SK-N-SH (cell line): ENCODE measurements around the gene MAGEB2. TPM values are rescaled to one million over a fixed set of nuclear protein-coding genes. Genes with fewer than 3 reads are reported as not detected.

Source experiments
- CTCF ChIA-PET: fragments of 300-600, 350-600 bp; formaldehyde crosslinking; extraction: SDS; loops from one replicate; lab custom pipeline; 2021; lab: Yijun Ruan, JAX
- POLR2A ChIA-PET: fragments of 350-600 bp; sonication (Branson Sonifier 250); formaldehyde crosslinking; extraction: SDS; loops from one replicate; lab custom pipeline; 2020; ENCODE audit warnings: antibody characterized with exemption, inconsistent platforms; lab: Yijun Ruan, JAX
- DNase-seq: peaks from one replicate; pipeline ENCODE4 v3.0.0; 2012
- H2AFZ ChIP-seq: fragments of 200-600 bp; sonication (generic); 2 replicates; pipeline ENCODE4 v1.8.1; 2016; ENCODE audit warnings: antibody characterized with exemption, mild to moderate bottlenecking, low read depth
- H3F3A ChIP-seq: fragments of 200-600 bp; sonication (generic); replicated peaks from 2 replicates; pipeline ENCODE3; 2016; ENCODE audit warnings: antibody characterized with exemption, mild to moderate bottlenecking; ENCODE audit not compliant: insufficient read depth
- H3K27ac ChIP-seq, 2 experiments: fragments of 200-500 bp in 1 of 2; fragments of 200-600 bp in 1 of 2; sonication (Bioruptor generic) in 1 of 2; sonication (generic), shearing (Covaris generic) in 1 of 2; 2 replicates each; pipeline versions ENCODE4 v1.5.1 to v1.6.1; 2014 to 2016; ENCODE audit warnings: low read depth in 2 of 2, inconsistent platforms in 1 of 2, low read length in 1 of 2, mild to moderate bottlenecking in 1 of 2, mixed read lengths in 1 of 2
- H3K27me3 ChIP-seq: fragments of 200-600 bp; sonication (generic), shearing (Covaris generic); 2 replicates; pipeline ENCODE4 v1.6.1; 2016; ENCODE audit warnings: mixed run types; ENCODE audit not compliant: insufficient read depth
- H3K36me3 ChIP-seq, 2 experiments: fragments of 200-500 bp in 1 of 2; fragments of 200-600 bp in 1 of 2; sonication (Bioruptor generic) in 1 of 2; sonication (generic) in 1 of 2; replicated peaks in 1 of 2; 2 replicates each; pipeline versions ENCODE3 to v1.5.1; 2014 to 2016; ENCODE audit warnings: low read length in 1 of 2, mild to moderate bottlenecking in 1 of 2; ENCODE audit not compliant: insufficient read depth in 2 of 2, control insufficient read depth in 1 of 2
- H3K4me1 ChIP-seq, 2 experiments: fragments of 200-500 bp in 1 of 2; fragments of 200-600 bp in 1 of 2; sonication (Bioruptor generic) in 1 of 2; sonication (generic), shearing (Covaris generic) in 1 of 2; 2 replicates each; pipeline versions ENCODE4 v1.5.1 to v1.6.1; 2014 to 2016; ENCODE audit warnings: low read depth in 1 of 2, low read length in 1 of 2, mixed run types in 1 of 2; ENCODE audit not compliant: insufficient read depth in 2 of 2, control insufficient read depth in 1 of 2
- H3K4me2 ChIP-seq: fragments of 200-600 bp; sonication (generic), shearing (Covaris generic); 2 replicates; pipeline ENCODE4 v1.6.1; 2017; ENCODE audit warnings: mixed run types
- H3K4me3 ChIP-seq, 2 experiments: fragments of 200-500 bp in 1 of 2; fragments of 200-600 bp in 1 of 2; sonication (Bioruptor generic) in 1 of 2; sonication (generic), shearing (Covaris generic) in 1 of 2; 2 replicates each; pipeline versions ENCODE4 v1.5.1 to v1.8.1; 2014 to 2016; ENCODE audit warnings: low read depth in 2 of 2, inconsistent platforms in 1 of 2, low read length in 1 of 2, mild to moderate bottlenecking in 1 of 2, mixed read lengths in 1 of 2, moderate library complexity in 1 of 2
- H3K79me2 ChIP-seq: fragments of 200-600 bp; sonication (generic); 2 replicates; pipeline ENCODE4 v1.8.1; 2017; ENCODE audit warnings: mild to moderate bottlenecking; ENCODE audit not compliant: insufficient read depth
- H3K9ac ChIP-seq: fragments of 200-600 bp; sonication (generic); 2 replicates; pipeline ENCODE4 v1.6.1; 2017; ENCODE audit warnings: mixed run types
- H3K9me2 ChIP-seq: fragments of 200-600 bp; sonication (generic); 2 replicates; pipeline ENCODE4 v1.6.1; 2017; ENCODE audit warnings: mixed run types
- H3K9me3 ChIP-seq: fragments of 200-600 bp; sonication (generic); 2 replicates; pipeline ENCODE4 v1.6.1; 2017; ENCODE audit warnings: mixed run types, mild to moderate bottlenecking, moderate library complexity
- H4K20me1 ChIP-seq: fragments of 200-600 bp; sonication (generic); 2 replicates; pipeline ENCODE4 v1.6.1; 2017; ENCODE audit warnings: mild to moderate bottlenecking, mixed run types; ENCODE audit not compliant: insufficient read depth
- ELF1 ChIP-seq: IDR thresholded peaks from 2 replicates; pipeline ENCODE4 v1.4.0; 2012
- EP300 ChIP-seq, 2 experiments: IDR thresholded peaks; 2 replicates each; pipeline versions ENCODE4 v1.4.0 to v1.6.1; 2012; ENCODE audit warnings: borderline replicate concordance in 1 of 2, low read depth in 1 of 2, low read length in 1 of 2
- EZH2phosphoT487 ChIP-seq: fragments of 200-600 bp; sonication (generic); IDR thresholded peaks from 2 replicates; pipeline ENCODE4 v1.6.1; 2017; ENCODE audit warnings: low read depth, mixed run types, mild to moderate bottlenecking, antibody characterized with exemption, moderate library complexity, borderline replicate concordance
- FOSL2 ChIP-seq: IDR thresholded peaks from 2 replicates; pipeline ENCODE4 v1.4.0; 2012; ENCODE audit warnings: low read depth, mild to moderate bottlenecking, moderate library complexity, borderline replicate concordance
- GABPA ChIP-seq: IDR thresholded peaks from 2 replicates; pipeline ENCODE4 v1.4.0; 2012; ENCODE audit warnings: low read depth, mild to moderate bottlenecking
- JUND ChIP-seq: IDR thresholded peaks from 2 replicates; pipeline ENCODE4 v1.4.0; 2012
- MEF2A ChIP-seq: IDR thresholded peaks from 2 replicates; pipeline ENCODE4 v1.4.0; 2012; ENCODE audit warnings: low read depth, borderline replicate concordance
- NFIC ChIP-seq: IDR thresholded peaks from 2 replicates; pipeline ENCODE4 v1.4.0; 2012; ENCODE audit warnings: borderline replicate concordance
- NRF1 ChIP-seq: IDR thresholded peaks from 2 replicates; pipeline ENCODE4 v1.6.1; 2012; ENCODE audit warnings: low read depth, mild to moderate bottlenecking, low read length
- POLR2AphosphoS5 ChIP-seq: IDR thresholded peaks from 2 replicates; pipeline ENCODE4 v1.6.1; 2012; ENCODE audit warnings: low read depth, low read length
- RAD21 ChIP-seq: IDR thresholded peaks from 2 replicates; pipeline ENCODE4 v1.6.1; 2012; ENCODE audit warnings: mild to moderate bottlenecking, low read length
- SIN3A ChIP-seq: IDR thresholded peaks from 2 replicates; pipeline ENCODE4 v1.6.1; 2012; ENCODE audit warnings: low read depth, mild to moderate bottlenecking, low read length, moderate library complexity, borderline replicate concordance
- SMC3 ChIP-seq: IDR thresholded peaks from 2 replicates; pipeline ENCODE4 v1.6.1; 2012; ENCODE audit warnings: low read depth, low read length, improper control_type of control experiment
- TCF12 ChIP-seq: IDR thresholded peaks from 2 replicates; pipeline ENCODE4 v1.4.0; 2012
- USF1 ChIP-seq: IDR thresholded peaks from 2 replicates; pipeline ENCODE4 v1.4.0; 2012; ENCODE audit warnings: low read depth, borderline replicate concordance
- YY1 ChIP-seq: IDR thresholded peaks from 2 replicates; pipeline ENCODE4 v1.4.0; 2012; ENCODE audit warnings: low read depth, mild to moderate bottlenecking
- WGBS: methylation state at CpG from one replicate; pipeline ENCODE4 v1.1.6; 2017; ENCODE audit warnings: low lambda C conversion rate; 5-methylcytosine and 5-hydroxymethylcytosine counted together
- polyA plus RNA-seq, 3 experiments: library from polyadenylated mRNA; depleted of rRNA; stranded (reverse); fragments of >200 nt; gene quantifications; 2 replicates each; pipeline ENCODE4 v1.2.3, GENCODE V29; 2012
- TF ChIP-seq, protein P1 (sequence below): IDR thresholded peaks from 2 replicates; pipeline ENCODE4; 2012
- TF ChIP-seq, protein P2 (sequence below): IDR thresholded peaks from 2 replicates; pipeline ENCODE4 v1.4.0; 2012; ENCODE audit warnings: low read depth
- TF ChIP-seq, protein P3 (sequence below): fragments of 200-600 bp; sonication (generic); IDR thresholded peaks from 2 replicates; pipeline ENCODE4 v1.6.1; 2017; ENCODE audit warnings: antibody characterized with exemption, mild to moderate bottlenecking, moderate library complexity
- TF ChIP-seq, protein P4 (sequence below): fragments of 150-350 bp; IDR thresholded peaks from 2 replicates; pipeline ENCODE4 v1.6.1; 2017; ENCODE audit warnings: antibody characterized with exemption, low read length, low read depth, borderline replicate concordance

The MAGEB2 gene
- polyA plus RNA-seq, 1 of the 3 experiments (the other 2 are of a cell fraction) = 2.7 TPM

GRCh38 chrX:30228526-30228925, 13.2 kb downstream of the MAGEB2 start:
- H3K4me2 ChIP-seq = no peak overlapping the region
- no peaks in the 10 kb centered on the region for H3K36me3 ChIP-seq
- WGBS = 11% methylated on average over 1 of the region's 1 CpG
- no peaks in the 10 kb centered on the region for H3F3A ChIP-seq
- ChIA-PET CTCF (no interaction called here), POLR2A (no interaction called here)
- no peak overlapping the region for H3K9ac ChIP-seq
- no peaks in the 10 kb centered on the region; the same call in 1 of the 2 replicates for H3K27me3 ChIP-seq
- no peak overlapping the region for H3K27ac ChIP-seq
- H3K9me3 ChIP-seq = no peaks in the 10 kb centered on the region
- H3K4me1 ChIP-seq = no peaks in the 10 kb centered on the region
- no peak overlapping the region for H3K4me3 ChIP-seq
- H2AFZ ChIP-seq = no peak overlapping the region
- no peak for DNase-seq
- no peaks in the 10 kb centered on the region for H4K20me1 ChIP-seq
- no peak for TF ChIP-seq FOSL2
- TF ChIP-seq, protein P1, sequence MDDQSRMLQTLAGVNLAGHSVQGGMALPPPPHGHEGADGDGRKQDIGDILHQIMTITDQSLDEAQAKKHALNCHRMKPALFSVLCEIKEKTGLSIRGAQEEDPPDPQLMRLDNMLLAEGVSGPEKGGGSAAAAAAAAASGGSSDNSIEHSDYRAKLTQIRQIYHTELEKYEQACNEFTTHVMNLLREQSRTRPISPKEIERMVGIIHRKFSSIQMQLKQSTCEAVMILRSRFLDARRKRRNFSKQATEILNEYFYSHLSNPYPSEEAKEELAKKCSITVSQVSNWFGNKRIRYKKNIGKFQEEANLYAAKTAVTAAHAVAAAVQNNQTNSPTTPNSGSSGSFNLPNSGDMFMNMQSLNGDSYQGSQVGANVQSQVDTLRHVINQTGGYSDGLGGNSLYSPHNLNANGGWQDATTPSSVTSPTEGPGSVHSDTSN = no peak
- TF ChIP-seq NRF1 = no peak
- no peak for TF ChIP-seq SMC3
- TF ChIP-seq ELF1 = no peak
- no peak for TF ChIP-seq MEF2A
- TF ChIP-seq, protein P2, sequence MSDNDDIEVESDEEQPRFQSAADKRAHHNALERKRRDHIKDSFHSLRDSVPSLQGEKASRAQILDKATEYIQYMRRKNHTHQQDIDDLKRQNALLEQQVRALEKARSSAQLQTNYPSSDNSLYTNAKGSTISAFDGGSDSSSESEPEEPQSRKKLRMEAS = no peak
- TF ChIP-seq, protein P3, sequence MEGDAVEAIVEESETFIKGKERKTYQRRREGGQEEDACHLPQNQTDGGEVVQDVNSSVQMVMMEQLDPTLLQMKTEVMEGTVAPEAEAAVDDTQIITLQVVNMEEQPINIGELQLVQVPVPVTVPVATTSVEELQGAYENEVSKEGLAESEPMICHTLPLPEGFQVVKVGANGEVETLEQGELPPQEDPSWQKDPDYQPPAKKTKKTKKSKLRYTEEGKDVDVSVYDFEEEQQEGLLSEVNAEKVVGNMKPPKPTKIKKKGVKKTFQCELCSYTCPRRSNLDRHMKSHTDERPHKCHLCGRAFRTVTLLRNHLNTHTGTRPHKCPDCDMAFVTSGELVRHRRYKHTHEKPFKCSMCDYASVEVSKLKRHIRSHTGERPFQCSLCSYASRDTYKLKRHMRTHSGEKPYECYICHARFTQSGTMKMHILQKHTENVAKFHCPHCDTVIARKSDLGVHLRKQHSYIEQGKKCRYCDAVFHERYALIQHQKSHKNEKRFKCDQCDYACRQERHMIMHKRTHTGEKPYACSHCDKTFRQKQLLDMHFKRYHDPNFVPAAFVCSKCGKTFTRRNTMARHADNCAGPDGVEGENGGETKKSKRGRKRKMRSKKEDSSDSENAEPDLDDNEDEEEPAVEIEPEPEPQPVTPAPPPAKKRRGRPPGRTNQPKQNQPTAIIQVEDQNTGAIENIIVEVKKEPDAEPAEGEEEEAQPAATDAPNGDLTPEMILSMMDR = no peak
- TF ChIP-seq POLR2AphosphoS5 = no peak
- TF ChIP-seq NFIC = no peak
- no peak for TF ChIP-seq SIN3A
- no peak for TF ChIP-seq JUND
- TF ChIP-seq USF1 = no peak
- no peak for TF ChIP-seq GABPA
- no peak for TF ChIP-seq TCF12
- TF ChIP-seq, protein P4, sequence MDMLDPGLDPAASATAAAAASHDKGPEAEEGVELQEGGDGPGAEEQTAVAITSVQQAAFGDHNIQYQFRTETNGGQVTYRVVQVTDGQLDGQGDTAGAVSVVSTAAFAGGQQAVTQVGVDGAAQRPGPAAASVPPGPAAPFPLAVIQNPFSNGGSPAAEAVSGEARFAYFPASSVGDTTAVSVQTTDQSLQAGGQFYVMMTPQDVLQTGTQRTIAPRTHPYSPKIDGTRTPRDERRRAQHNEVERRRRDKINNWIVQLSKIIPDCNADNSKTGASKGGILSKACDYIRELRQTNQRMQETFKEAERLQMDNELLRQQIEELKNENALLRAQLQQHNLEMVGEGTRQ = no peak
- no peak for TF ChIP-seq YY1
- no peak for TF ChIP-seq EP300 (IDR thresholded peaks at IDR 0.05; ENCODE audit: borderline replicate concordance in 1 of 2, low read depth in 1 of 2, low read length in 1 of 2)
- no peak for TF ChIP-seq EZH2phosphoT487
- TF ChIP-seq RAD21 = no peak
- no peaks in the 10 kb centered on the region for H3K9me2 ChIP-seq
- no peaks in the 10 kb centered on the region for H3K79me2 ChIP-seq
